ENCODE data around the gene ATXN7L1.

- TF ChIP-seq CTCF (IDR thresholded peaks at IDR 0.05; ENCODE audit: low read depth, low read length) (no peak), EZH2phosphoT487 (IDR thresholded peaks at IDR 0.05; ENCODE audit: low read depth) (no peak)
These were observed 252.5 kb downstream of the ATXN7L1 start for GRCh38 chr7:105623906-105624305.

All from OCI-LY3 (cell line).